Thymus (tissue), 11 donors: ENCODE results near the gene AFAP1. TPM values are rescaled to one million over a fixed set of nuclear protein-coding genes. Genes with fewer than 3 reads are reported as not detected.

Source experiments
- DNase-seq, 9 donors: peaks; one replicate each; pipeline ENCODE4 v3.0.0-alpha.2; 2013; ENCODE audit warnings: low spot score in 9 of 9, low read depth in 6 of 9, missing footprints in 1 of 9
- H3K27ac ChIP-seq, 2 donors: one replicate each; pipeline ENCODE4 v1.5.1; 2013; ENCODE audit warnings: control low read depth in 1 of 2, low read depth in 1 of 2, low read length in 1 of 2, mild to moderate bottlenecking in 1 of 2, moderate library complexity in 1 of 2
- H3K27me3 ChIP-seq, 2 donors: one replicate each; pipeline ENCODE4 v1.5.1; 2013; ENCODE audit warnings: low read length in 1 of 2; ENCODE audit not compliant: control insufficient read depth in 2 of 2, insufficient read depth in 1 of 2
- H3K36me3 ChIP-seq, 2 donors: one replicate each; pipeline ENCODE4 v1.5.1; 2013; ENCODE audit warnings: low read length in 1 of 2, mild to moderate bottlenecking in 1 of 2, moderate library complexity in 1 of 2; ENCODE audit not compliant: control insufficient read depth in 2 of 2, insufficient read depth in 2 of 2
- H3K4me1 ChIP-seq, 2 donors: one replicate each; pipeline ENCODE4 v1.5.1; 2013; ENCODE audit warnings: low read length in 2 of 2; ENCODE audit not compliant: control insufficient read depth in 2 of 2, insufficient read depth in 2 of 2
- H3K4me3 ChIP-seq, 2 donors: one replicate each; pipeline ENCODE4 v1.5.1; 2013; ENCODE audit warnings: low read length in 2 of 2, control low read depth in 1 of 2, mild to moderate bottlenecking in 1 of 2
- H3K9me3 ChIP-seq, 2 donors: one replicate each; pipeline ENCODE4 v1.5.1; 2013; ENCODE audit warnings: low read length in 1 of 2, mild to moderate bottlenecking in 1 of 2; ENCODE audit not compliant: control insufficient read depth in 2 of 2, insufficient read depth in 1 of 2
- WGBS: extraction: QIAGEN DNeasy Blood & Tissue Kit; methylation state at CpG from one replicate; pipeline ENCODE4 v1.1.7; 2013; 5-methylcytosine and 5-hydroxymethylcytosine counted together
- polyA plus RNA-seq: library from polyadenylated mRNA; stranded (reverse); fragments of 200-250 nt; gene quantifications from one replicate; pipeline ENCODE4 v1.2.3, GENCODE V29; 2013
- total RNA-seq: library from RNA; stranded (reverse); fragments of 120-200 nt; gene quantifications from one replicate; pipeline ENCODE4 v1.2.4, GENCODE V29; 2013
- donor health status: healthy.

Gene AFAP1
- total and polyA plus RNA-seq, 2 donors: 3.2 to 4.5 TPM

DNA sequence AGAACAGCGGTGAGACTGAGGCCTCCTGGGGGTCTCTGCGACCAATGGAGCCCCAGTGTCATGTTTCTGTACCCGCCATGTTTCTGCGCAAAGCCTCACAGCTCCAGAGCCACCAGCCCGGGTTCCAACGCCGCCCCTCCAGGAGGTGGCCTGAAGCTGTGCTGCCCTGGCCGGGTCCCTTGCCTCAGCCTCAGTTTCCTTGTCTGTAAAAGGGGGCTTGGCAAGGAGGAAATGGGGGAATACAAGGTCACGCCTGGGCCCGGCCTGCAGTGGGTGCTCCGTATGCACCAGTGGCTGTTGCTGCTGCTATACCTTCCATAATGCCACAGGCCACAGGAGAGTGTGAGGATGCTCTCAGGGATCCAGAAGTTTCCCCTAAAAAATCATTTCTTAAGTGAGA, 229.5 kb downstream of the AFAP1 start:
- no peak overlapping the region for H3K27ac ChIP-seq
- no peak overlapping the region for H3K4me3 ChIP-seq
- H3K36me3 ChIP-seq: no peaks in the 10 kb centered on the region
- no peak for DNase-seq
- WGBS: 93% methylated on average over 11 of the region's 11 CpGs
- peaks cover 0 to 4% of the 10 kb centered on the region in 2 donors for H3K9me3 ChIP-seq
- H3K4me1 ChIP-seq: no peaks in the 10 kb centered on the region
- H3K27me3 ChIP-seq: peaks cover 0 to 3% of the 10 kb centered on the region in 2 donors

DNA sequence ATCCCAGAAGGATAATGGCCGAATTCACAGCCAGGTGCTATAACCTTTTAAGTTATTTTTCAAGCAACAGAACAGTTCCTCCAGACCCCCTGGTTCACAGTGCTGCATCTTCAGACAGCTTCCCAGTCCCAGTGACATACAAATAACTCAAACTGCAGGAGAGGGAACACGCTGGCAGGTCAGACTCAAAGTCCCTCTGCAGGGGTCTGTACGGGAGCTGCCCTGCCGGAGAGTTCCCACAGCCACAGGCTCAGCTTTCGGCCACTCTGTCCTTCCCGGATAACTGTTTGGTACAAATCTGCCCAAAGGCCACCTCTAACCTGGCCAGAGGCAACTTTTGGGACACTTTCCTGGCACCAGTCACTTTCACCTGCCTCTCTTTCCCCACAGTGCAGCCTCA, 230.2 kb downstream of the AFAP1 start:
- Histone ChIP-seq H3K9me3 (peaks cover 0 to 4% of the 10 kb centered on the region in 2 donors), H3K4me1 (no peaks in the 10 kb centered on the region), H3K27ac (no peak overlapping the region), H3K27me3 (peaks cover 0 to 3% of the 10 kb centered on the region in 2 donors), H3K4me3 (no peak overlapping the region), H3K36me3 (no peaks in the 10 kb centered on the region)
- DNase-seq: no peak
- 95% methylated on average over 6 of the region's 6 CpGs for WGBS

GRCh38 chr4:7708981-7709380, 230.7 kb downstream of the AFAP1 start:
- DNase-seq: no peak
- no peaks in the 10 kb centered on the region for H3K36me3 ChIP-seq
- H3K4me1 ChIP-seq: no peaks in the 10 kb centered on the region
- no peak overlapping the region for H3K27ac ChIP-seq
- 33% methylated on average over 15 of the region's 15 CpGs for WGBS
- H3K27me3 ChIP-seq: peaks cover 0 to 3% of the 10 kb centered on the region in 2 donors
- no peak overlapping the region for H3K4me3 ChIP-seq
- peaks cover 0 to 2% of the 10 kb centered on the region in 2 donors for H3K9me3 ChIP-seq

Other genes with a start within 250 kb of the AFAP1 start
- gene ABLIM2, start 219.0 kb upstream of the AFAP1 start, total RNA-seq: 1.0 TPM
- gene ABLIM2, start 219.0 kb upstream of the AFAP1 start, polyA plus RNA-seq: 7.4 TPM